Lower lobe of right lung (tissue), 2 donors: ENCODE data around the gene ACP6. TPM values are rescaled to one million over a fixed set of nuclear protein-coding genes. Genes with fewer than 3 reads are reported as not detected.
"Not testable (repeated sequence)": the region's sequence is repeated elsewhere in the genome, so short reads cannot be mapped to it uniquely, and the experiment has no call there.

Source experiments
- ATAC-seq, 2 donors: fragments of 200-7000 bp; cut with Tn5 transposase; one replicate each; pipeline ENCODE4 v1.9.1; 2020 to 2022; ENCODE audit warnings: mild to moderate bottlenecking in 2 of 2, moderate library complexity in 2 of 2
- DNase-seq: peaks from one replicate; pipeline ENCODE4 v3.0.0-alpha.2; 2020
- H3K27ac ChIP-seq: fragments of 200-600 bp; one replicate; pipeline ENCODE4 v1.8.0; 2022
- H3K27me3 ChIP-seq: fragments of 200-600 bp; one replicate; pipeline ENCODE4 v1.8.0; 2022; ENCODE audit warnings: low read depth
- H3K36me3 ChIP-seq: fragments of 200-600 bp; one replicate; pipeline ENCODE4 v1.8.0; 2022; ENCODE audit warnings: mild to moderate bottlenecking
- H3K4me1 ChIP-seq: fragments of 200-600 bp; one replicate; pipeline ENCODE4 v1.8.0; 2022
- H3K4me3 ChIP-seq: fragments of 200-600 bp; one replicate; pipeline ENCODE4 v1.8.0; 2022; ENCODE audit warnings: mild to moderate bottlenecking
- H3K9me3 ChIP-seq: fragments of 200-600 bp; one replicate; pipeline ENCODE4 v1.8.0; 2022
- intact Hi-C: fragments of 100-400 bp; cut with DNase I; formaldehyde crosslinking; loops from one replicate; pipeline ENCODE4 v1.11.0; 2022
- total RNA-seq: library from RNA; stranded (reverse); fragmentation: NEBNext Ultra II Directional; extraction: Animal tissue kit (Norgen Biotek cat#: 25700); gene quantifications from one replicate; pipeline ENCODE4 v1.2.1, GENCODE V29; 2021
- TF ChIP-seq, protein P1 (sequence below): fragments of 200-600 bp; IDR thresholded peaks from one replicate; pipeline ENCODE4 v1.8.0; 2022; ENCODE audit warnings: antibody characterized with exemption, mild to moderate bottlenecking
- donor health status: DM: no; HTN: yes; CAD: no; lungs with severe emphysema.

Gene ACP6
- total RNA-seq, 1 donor from 2014 or later: 16.4 TPM

DNA sequence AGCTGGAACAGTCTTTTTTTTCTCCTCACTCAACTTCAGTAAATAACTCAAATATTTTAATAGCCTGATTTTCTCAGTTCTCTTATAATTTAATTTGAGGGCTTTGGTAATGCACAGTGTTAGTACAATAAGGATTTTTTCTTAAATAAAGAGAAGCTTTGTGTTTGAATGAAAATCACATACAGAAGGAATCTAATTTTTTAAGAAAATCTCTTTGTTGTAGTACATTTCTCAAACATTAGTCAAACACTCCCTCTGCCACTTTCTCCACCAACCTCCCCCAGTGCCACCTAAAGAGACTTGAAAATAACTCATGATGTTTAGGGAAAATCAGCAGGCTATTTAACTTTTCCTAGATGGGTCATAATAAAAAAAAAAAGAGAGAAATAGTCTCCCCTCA, 42.3 kb upstream of the ACP6 start:
- intact Hi-C loops: no loop called here
- no peaks in the 10 kb centered on the region for H3K4me1 ChIP-seq
- H3K27me3 ChIP-seq: peaks cover 5% of the 10 kb centered on the region
- no peak for ATAC-seq
- no peak for DNase-seq
- no peak overlapping the region for H3K4me3 ChIP-seq
- TF ChIP-seq, protein P1, sequence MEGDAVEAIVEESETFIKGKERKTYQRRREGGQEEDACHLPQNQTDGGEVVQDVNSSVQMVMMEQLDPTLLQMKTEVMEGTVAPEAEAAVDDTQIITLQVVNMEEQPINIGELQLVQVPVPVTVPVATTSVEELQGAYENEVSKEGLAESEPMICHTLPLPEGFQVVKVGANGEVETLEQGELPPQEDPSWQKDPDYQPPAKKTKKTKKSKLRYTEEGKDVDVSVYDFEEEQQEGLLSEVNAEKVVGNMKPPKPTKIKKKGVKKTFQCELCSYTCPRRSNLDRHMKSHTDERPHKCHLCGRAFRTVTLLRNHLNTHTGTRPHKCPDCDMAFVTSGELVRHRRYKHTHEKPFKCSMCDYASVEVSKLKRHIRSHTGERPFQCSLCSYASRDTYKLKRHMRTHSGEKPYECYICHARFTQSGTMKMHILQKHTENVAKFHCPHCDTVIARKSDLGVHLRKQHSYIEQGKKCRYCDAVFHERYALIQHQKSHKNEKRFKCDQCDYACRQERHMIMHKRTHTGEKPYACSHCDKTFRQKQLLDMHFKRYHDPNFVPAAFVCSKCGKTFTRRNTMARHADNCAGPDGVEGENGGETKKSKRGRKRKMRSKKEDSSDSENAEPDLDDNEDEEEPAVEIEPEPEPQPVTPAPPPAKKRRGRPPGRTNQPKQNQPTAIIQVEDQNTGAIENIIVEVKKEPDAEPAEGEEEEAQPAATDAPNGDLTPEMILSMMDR: no peak
- no peaks in the 10 kb centered on the region for H3K9me3 ChIP-seq
- no peak overlapping the region for H3K27ac ChIP-seq
- H3K36me3 ChIP-seq: no peaks in the 10 kb centered on the region

DNA sequence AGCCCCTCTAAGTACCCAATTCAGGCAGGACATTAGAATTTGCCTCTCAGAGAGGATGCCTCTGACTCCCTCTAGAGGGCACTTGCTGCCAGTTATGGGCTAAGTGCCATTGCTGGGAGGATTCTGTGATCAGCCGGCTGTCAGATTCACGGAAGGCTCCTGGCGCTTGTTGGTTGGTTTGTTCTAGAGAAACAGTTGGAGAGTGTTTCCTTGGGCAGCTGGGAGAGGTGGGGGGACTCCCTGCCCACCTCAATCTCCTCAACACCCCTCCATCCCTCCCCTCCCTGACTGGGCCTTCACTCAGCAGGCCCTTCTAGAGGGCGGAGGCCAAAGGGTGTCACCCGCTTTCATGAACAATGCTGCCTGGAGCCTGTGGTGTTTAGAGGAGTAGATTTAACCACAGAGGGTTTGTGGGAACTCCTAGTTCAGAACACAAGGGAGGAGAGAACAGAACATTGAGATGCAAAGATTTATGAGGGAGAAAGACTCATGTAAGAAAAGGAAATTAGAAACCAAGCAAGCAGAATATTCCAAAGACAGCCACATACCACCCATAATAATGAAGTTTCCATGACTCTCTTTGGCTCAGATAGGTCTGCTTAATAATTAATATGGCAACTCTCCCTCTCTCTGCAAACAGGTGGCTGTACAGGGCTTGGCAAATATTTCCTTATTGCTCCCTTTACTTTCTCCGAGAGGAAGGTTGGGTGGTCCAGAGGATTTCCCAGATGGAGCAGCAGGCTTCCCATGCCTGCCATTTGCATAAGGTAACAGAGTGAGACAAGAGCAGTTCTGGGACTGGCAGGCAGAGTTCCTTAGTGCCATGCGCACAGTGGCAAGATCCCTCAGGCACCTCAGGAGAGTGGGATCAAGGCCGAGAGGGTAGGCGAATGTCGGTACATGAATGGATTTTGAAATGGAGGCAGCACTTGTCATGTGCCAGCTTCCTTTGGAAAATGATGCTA, 30.0 kb upstream of the ACP6 start:
- Histone ChIP-seq H3K4me1 (peaks cover 7% of the 10 kb centered on the region), H3K27ac (no peak overlapping the region), H3K4me3 (no peak overlapping the region), H3K36me3 (no peaks in the 10 kb centered on the region), H3K9me3 (no peaks in the 10 kb centered on the region), H3K27me3 (no peaks in the 10 kb centered on the region)
- TF ChIP-seq, protein P1: peak; percentile 85
- DNase-seq: peak; percentile 53
- ATAC-seq: peak; percentile 88 to 93
- intact Hi-C loops: no loop called here

DNA sequence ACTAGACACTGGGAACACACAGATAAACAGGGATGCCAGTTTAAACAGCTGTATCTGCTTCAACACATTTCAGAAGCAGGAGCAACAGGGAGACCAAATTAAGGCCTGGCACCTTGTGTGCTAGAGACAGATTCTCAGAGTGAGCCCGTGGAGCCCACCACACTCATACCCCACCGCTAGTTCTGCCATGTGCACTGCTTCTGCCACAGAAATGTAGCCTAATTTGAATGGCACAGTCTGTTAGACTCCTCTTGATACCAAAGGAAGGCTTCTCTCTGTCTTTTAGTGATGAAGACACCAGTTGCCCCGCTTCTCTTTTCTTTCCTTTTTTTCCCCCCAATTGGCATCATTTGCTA, 29.3 kb upstream of the ACP6 start:
- intact Hi-C loops: no loop called here
- TF ChIP-seq, protein P1: no peak
- H3K4me3 ChIP-seq: no peak overlapping the region
- no peaks in the 10 kb centered on the region for H3K27me3 ChIP-seq
- no peak for DNase-seq
- no peaks in the 10 kb centered on the region for H3K36me3 ChIP-seq
- H3K9me3 ChIP-seq: no peaks in the 10 kb centered on the region
- no peak overlapping the region for H3K27ac ChIP-seq
- H3K4me1 ChIP-seq: peaks cover 7% of the 10 kb centered on the region
- peak; percentile 11 to 19 for ATAC-seq

DNA sequence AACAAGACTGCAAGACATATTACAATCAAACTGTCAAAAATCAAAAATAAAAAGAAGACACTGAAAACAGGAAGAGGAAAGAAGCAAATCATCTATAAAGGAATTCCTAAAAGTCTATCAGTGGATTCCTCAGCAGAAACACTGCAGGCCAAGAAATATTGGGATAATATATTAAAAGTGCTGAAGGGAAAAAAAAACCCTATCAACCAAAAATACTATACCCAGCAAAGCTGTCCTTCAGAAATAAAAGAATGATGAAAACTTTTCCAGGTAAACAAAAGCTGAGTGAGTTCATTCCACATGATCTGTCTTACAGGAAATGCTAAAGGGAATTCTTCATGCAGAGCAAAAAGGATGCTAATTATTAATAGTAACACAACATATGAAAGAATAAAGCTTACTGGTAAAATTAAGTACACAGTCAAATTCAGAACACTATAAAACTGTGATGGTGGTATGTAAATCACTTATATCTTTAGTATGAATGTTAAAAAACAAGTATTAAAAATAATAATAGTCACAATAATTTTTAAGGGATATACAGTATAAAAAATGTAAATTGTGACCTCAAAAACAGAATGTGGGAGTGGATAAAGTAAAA, 12.9 kb upstream of the ACP6 start:
- TF ChIP-seq, protein P1: no peak
- Histone ChIP-seq H3K27ac (no peak overlapping the region), H3K36me3 (no peaks in the 10 kb centered on the region), H3K4me1 (no peaks in the 10 kb centered on the region), H3K9me3 (peaks cover 18% of the 10 kb centered on the region), H3K4me3 (no peak overlapping the region), H3K27me3 (no peaks in the 10 kb centered on the region)
- intact Hi-C loops: no loop called here
- ATAC-seq (no peak), DNase-seq (no peak)

DNA sequence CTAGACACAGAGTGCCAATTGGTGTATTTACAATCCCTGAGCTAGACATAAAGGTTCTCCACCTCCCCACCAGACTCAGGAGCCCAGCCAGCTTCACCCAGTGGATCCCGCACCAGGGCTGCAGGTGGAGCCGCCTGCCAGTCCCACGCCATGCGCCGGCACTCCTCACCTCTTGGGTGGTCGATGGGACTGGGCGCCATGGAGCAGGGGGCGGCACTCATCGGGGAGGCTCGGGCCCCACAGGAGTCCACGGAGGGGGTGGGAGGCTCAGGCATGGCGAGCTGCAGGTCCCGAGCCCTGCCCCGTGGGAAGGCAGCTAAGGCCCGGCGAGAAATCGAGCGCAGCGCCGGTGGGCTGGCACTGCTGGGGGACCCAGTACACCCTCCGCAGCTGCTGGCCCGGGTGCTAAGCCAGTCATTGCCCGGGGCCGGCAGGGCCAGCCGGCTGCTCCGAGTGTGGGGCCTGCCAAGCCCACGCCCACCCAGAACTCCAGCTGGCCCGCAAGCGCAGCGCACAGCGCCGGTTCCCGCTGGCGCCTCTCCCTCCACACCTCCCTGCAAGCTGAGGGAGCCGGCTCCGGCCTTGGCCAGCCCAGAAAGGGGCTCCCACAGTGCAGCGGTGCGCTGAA, 10.4 kb upstream of the ACP6 start:
- H3K27ac ChIP-seq, H3K36me3 ChIP-seq, intact Hi-C loops, H3K4me1 ChIP-seq, ATAC-seq, H3K4me3 ChIP-seq, DNase-seq, H3K27me3 ChIP-seq: not testable (repeated sequence)
- peaks cover 25% of the 10 kb centered on the region for H3K9me3 ChIP-seq

DNA sequence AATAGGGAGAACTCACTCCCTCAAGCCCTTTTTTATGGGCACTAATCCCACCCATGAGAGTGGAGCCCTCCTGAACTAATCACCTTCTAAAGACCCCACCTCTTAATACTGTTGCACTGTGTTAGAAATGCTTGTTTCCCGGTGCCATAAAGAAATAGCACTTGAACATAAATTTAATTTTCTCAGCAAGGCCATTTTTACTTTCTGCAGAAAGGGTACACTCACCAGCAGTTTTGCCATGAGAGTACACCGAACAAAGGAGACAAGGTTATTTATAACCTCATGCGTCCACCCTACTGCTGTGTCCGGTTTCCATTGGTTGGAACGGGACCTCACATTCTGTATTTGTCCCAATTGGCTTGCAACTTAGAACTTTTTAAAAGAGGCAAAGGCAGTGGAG, 7.4 kb upstream of the ACP6 start:
- DNase-seq, H3K27me3 ChIP-seq, H3K4me1 ChIP-seq, intact Hi-C loops, ATAC-seq, H3K36me3 ChIP-seq, H3K4me3 ChIP-seq, H3K27ac ChIP-seq: not testable (repeated sequence)
- peaks cover 11% of the 10 kb centered on the region for H3K9me3 ChIP-seq
